ENCODE data around the gene LEMD1. TPM values are rescaled to one million over a fixed set of nuclear protein-coding genes. Genes with fewer than 3 reads are reported as not detected.

The LEMD1 gene, protein sequence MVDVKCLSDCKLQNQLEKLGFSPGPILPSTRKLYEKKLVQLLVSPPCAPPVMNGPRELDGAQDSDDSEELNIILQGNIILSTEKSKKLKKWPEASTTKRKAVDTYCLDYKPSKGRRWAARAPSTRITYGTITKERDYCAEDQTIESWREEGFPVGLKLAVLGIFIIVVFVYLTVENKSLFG
- not detected for total RNA-seq
- long read RNA-seq: 0 reads

- intact Hi-C loops (cut with DNase I): no loop called here
- DNase-seq (no peak), ATAC-seq (ENCODE audit: poor library complexity) (peak; percentile 89)
Measured at GRCh38 chr1:205421798-205422197, at the start of gene LEMD1. LEMD1 (minus strand) TSS chr1:205422056; CDS start chr1:205420536, 1,520 bp downstream.

- DNase-seq: no peak
- intact Hi-C loops (cut with DNase I): no loop called here
Measured at GRCh38 chr1:205470131-205470530, 48.3 kb upstream of the LEMD1 start.

GRCh38 chr1:205466595-205467220 is 44.9 kb upstream of the LEMD1 start:
- intact Hi-C loops (cut with DNase I): no loop called here
- ATAC-seq (ENCODE audit: poor library complexity) (no peak), DNase-seq (no peak)

More at GRCh38 chr1:205470131-205470530, 48.3 kb upstream of the LEMD1 start:
- no peak for ATAC-seq (ENCODE audit: poor library complexity)

DNA sequence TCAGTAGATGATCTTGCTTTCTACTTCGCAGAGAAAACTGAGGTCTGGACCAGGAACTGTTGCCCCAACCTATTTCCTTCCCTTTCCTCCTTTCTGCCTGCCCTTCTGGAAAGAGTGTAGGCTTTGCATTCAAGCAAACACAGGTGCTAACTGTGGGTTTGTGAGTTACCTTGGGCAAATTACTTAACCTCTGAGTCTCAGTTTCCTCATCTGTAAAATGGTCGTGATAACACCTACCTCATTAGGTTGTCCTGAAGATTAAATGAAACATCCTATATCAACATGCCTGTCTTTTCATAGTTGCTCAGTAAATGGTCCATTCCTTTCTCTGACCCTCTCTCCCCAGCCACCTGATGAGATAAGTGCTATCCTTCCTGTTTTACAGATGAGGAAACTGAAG is 43.5 kb upstream of the LEMD1 start:
- DNase-seq (no peak), ATAC-seq (ENCODE audit: poor library complexity) (no peak)
- intact Hi-C loops (cut with DNase I): no loop called here

DNA sequence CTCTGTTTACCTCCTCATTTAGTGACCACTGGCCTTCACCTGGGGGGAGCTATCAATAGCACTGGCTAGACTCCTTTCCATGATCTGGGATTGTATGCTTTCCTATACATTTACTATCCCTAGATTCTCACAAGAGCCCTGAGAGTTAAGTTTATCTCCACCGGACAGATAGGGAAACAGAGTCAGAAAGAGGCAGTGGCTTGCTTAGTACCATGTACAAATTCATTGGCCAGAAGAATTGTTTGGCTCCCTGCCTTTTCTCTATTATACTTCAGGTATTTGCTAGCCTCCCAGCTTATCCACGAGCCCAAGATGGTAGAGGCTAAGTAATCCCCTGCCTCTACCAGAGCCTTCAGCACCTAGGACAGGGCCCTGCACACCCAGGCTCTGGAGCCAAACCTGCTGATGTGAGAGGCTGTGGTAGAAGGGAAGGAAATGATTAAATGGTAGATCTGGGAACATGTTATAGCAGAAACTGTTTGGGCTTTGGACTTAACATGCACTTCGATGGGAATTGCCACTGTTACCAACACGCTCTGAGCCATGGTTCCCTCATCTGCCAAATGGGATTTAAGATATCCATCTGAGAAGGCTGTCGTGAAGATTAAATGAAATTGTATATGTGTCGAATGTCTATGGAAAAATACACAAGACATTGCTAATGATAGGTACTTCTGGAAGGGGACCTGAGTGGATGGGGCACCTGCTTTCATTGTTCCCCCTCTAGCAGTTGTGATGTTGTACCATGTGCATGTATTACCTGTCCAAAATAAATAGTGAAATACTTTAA is 37.1 kb upstream of the LEMD1 start:
- no peak for DNase-seq
- ATAC-seq (ENCODE audit: poor library complexity): peak; percentile 43
- intact Hi-C loops (cut with DNase I): no loop called here

DNA sequence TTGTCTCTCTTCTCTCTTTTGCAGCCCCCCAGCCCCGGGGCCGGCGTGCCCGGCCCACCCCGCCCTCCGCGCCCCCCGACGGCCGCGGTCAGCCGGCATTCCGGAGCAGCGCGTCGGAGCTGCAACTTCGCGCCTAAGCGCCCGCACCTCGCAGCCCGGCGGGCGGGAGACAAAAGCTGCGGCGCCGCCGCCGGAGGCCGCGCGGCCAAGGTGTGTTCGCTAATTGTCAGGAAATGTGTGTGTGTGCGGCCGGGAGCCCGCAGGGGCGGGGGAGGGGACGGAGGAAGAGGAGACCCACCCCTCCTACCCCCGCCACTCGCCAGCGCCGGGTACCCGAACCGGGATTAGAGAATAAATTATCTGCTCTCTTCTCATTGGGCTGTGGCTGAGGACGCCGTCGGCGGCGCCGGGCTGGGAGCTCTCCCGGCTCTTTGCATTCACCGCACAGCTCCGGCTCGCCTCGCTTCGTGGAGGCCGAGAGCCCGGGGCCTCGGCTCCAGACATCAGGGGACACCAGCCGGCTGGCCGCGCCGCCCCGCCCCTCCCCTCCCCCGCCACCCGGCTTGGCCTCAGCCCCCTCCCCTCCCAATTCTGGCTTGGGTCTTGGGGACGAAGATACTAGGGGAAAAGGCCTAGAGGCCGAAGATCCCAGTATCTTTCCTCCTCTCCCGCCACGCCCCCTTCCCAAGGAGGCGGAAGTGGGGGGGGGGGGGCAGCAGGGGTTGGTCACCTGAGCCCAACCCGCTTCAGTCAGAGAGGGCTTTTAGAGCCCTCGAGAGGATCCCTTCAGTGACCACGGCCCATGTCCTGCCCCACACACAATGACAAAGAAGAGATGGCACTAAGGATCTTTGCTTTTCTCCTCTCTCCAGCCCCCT is 35.3 kb upstream of the LEMD1 start:
- ATAC-seq (ENCODE audit: poor library complexity): no peak
- DNase-seq: no peak
- intact Hi-C loops (cut with DNase I): no loop called here

DNA sequence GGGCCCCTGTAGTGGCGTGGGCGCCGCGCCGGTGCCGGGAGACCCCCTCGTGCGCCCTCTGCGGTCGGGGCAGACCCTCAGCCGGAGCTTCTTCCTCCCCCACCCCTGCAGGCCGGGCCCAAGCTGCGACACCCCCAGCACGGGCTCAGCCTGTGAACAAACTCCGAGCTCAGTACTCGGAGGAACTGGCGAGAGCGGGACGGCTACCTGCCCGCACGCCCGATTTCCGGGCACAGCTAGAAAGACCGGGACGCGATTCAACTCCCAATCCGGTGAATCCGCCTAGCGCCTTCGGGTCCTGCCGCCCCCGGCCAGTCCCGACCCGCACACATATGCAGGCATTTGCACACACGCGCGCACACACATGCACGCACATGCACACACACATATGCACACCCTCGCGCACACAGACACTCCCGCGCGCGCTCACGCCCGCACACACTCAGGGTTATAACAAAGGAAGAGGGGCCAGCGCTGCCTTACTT is 34.6 kb upstream of the LEMD1 start:
- no peak for ATAC-seq (ENCODE audit: poor library complexity)
- intact Hi-C loops (cut with DNase I): no loop called here
- no peak for DNase-seq

GRCh38 chr1:205455581-205456382 is 33.9 kb upstream of the LEMD1 start, which contains the start of gene BLACAT1:
BLACAT1 (minus strand) TSS chr1:205456045.
- intact Hi-C loops (cut with DNase I): no loop called here
- no peak for ATAC-seq (ENCODE audit: poor library complexity)
- no peak for DNase-seq

DNA sequence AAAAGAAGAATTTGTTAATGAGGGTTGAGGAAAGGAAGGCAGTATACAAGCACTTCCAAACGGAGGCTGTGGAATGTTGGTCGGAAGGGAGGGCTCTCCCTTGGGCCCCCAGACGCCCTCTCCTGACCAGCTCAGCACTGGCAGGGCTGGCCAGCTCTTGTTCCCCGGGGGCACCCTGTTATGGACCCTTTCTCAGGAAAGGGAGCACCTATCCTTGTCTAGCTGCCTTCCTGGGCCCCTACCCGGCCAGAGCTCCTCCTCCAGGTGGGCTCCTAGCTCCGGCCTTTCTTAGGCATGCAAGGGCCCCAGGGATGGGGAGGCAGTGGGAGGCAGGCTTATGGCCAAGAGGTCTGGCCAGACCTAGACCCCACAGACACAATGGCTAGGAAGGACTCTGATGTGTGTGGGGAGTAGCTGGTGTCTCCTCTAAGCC is 33.1 kb upstream of the LEMD1 start:
- no peak for ATAC-seq (ENCODE audit: poor library complexity)
- intact Hi-C loops (cut with DNase I): no loop called here
- DNase-seq: no peak

DNA sequence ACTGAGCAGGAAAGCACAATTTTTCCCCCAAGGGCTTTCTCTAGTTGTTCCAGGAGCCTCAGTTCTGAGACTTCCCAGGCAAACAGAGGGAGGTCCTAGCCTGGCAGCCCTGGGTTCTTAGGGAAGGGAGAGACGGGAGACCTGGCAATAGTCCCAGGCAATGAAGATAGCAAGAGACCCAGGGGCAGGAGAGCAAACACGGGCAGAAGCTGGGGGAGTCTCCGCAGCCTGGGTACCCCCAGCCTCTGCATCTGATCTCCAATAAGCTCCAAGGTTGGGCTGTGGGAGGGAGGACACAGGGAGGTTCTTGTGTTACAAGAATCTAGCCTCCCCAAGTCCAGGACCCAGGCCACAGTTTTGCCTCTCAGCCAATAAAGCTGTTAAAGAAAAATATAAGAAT is 31.6 kb upstream of the LEMD1 start:
- ATAC-seq (ENCODE audit: poor library complexity) (no peak), DNase-seq (no peak)
- intact Hi-C loops (cut with DNase I): no loop called here

GRCh38 chr1:205452933-205453332 is 31.1 kb upstream of the LEMD1 start:
- intact Hi-C loops (cut with DNase I): no loop called here
- ATAC-seq (ENCODE audit: poor library complexity) (no peak), DNase-seq (no peak)

DNA sequence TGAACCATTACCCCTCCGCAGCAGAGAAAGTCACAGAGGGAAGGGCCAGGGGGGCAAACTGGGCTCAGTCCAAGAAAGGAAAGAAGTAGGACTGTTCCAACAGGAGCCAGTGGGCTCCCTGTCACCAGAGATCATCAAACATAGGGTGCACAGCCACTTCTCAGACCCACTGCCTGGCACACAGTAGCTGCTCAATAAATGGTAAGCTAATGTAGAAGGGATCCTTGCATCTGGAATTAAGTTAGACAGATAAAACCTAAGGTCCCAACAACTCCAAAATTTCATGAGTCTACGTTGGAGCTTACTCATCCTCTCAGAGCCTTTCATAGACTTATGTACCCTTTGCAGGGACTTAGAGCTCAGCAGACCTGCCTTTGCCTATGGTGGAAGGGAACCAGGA is 30.5 kb upstream of the LEMD1 start:
- ATAC-seq (ENCODE audit: poor library complexity) (no peak), DNase-seq (no peak)
- intact Hi-C loops (cut with DNase I): no loop called here

DNA sequence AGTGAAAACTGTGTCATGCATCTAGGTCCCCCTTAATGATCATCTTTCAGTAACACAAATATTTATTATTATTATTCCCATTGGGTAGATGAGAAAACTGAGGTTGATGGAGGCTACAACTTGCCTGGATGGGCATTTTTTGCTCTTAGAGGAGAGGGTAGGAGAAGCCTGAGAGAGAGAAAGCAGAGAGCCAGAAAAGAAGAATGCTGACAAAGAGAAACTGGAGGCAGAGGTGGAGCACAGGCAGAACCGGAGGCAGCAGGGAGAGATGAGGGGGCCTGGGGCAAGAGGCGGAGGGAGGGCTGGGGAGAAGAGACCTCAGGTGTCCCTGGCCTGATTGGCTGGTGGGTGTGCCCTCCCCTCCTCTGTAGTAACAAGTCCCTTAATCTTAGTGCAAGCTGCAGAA is 29.9 kb upstream of the LEMD1 start:
- ATAC-seq (ENCODE audit: poor library complexity) (no peak), DNase-seq (no peak)
- intact Hi-C loops (cut with DNase I): no loop called here

- intact Hi-C loops (cut with DNase I): no loop called here
- no peak for DNase-seq
- ATAC-seq (ENCODE audit: poor library complexity): no peak
Measured at GRCh38 chr1:205451202-205451601, 29.3 kb upstream of the LEMD1 start.

GRCh38 chr1:205450448-205450847 is 28.6 kb upstream of the LEMD1 start:
- DNase-seq: no peak
- intact Hi-C loops (cut with DNase I): no loop called here
- ATAC-seq (ENCODE audit: poor library complexity): no peak

GRCh38 chr1:205449750-205450443 is 28.0 kb upstream of the LEMD1 start:
- DNase-seq (no peak), ATAC-seq (ENCODE audit: poor library complexity) (no peak)

GRCh38 chr1:205449254-205449749 is 27.4 kb upstream of the LEMD1 start:
- intact Hi-C loops (cut with DNase I): no loop called here
- no peak for DNase-seq

More at GRCh38 chr1:205449750-205450443, 28.0 kb upstream of the LEMD1 start:
- intact Hi-C loops (cut with DNase I): no loop called here

More at GRCh38 chr1:205449254-205449749, 27.4 kb upstream of the LEMD1 start:
- ATAC-seq (ENCODE audit: poor library complexity): no peak
